CD14-positive monocyte (primary cell): Measurements from ENCODE around the gene AARS2. TPM values are rescaled to one million over a fixed set of nuclear protein-coding genes. Genes with fewer than 3 reads are reported as not detected.

Experiments
- DNase-seq, 3 donors: peaks; one replicate each; pipeline ENCODE4 v3.0.0-alpha.2; 2011 to 2022
- H2AFZ ChIP-seq: 2 replicates; pipeline ENCODE4 v1.6.0; 2012; ENCODE audit warnings: mild to moderate bottlenecking, low read depth, low read length, inconsistent platforms; ENCODE audit not compliant: insufficient read depth, poor library complexity, severe bottlenecking
- H3K27ac ChIP-seq, 2 donors: 1 replicate in 1 of 2; 2 replicates in 1 of 2; pipeline ENCODE4 v1.5.1; 2012 to 2013; ENCODE audit warnings: low read length in 2 of 2, control low read depth in 1 of 2, inconsistent platforms in 1 of 2, low read depth in 1 of 2, mild to moderate bottlenecking in 1 of 2
- H3K27me3 ChIP-seq, 2 donors: one replicate each; pipeline versions ENCODE4 v1.6.0 to v1.6.1; 2011 to 2013; ENCODE audit warnings: low read length in 2 of 2; ENCODE audit not compliant: control insufficient read depth in 2 of 2, insufficient read depth in 2 of 2
- H3K36me3 ChIP-seq, 2 donors: replicated peaks in 1 of 2; 1 replicate in 1 of 2; 2 replicates in 1 of 2; pipeline versions ENCODE4 v1.5.1 to v1.6.1; 2012 to 2013; ENCODE audit warnings: low read length in 2 of 2, control low read depth in 1 of 2, inconsistent platforms in 1 of 2, mild to moderate bottlenecking in 1 of 2; ENCODE audit not compliant: insufficient read depth in 2 of 2, control insufficient read depth in 1 of 2
- H3K4me1 ChIP-seq, 2 donors: 1 replicate in 1 of 2; 2 replicates in 1 of 2; pipeline versions ENCODE4 v1.5.1 to v1.6.1; 2012 to 2013; ENCODE audit warnings: low read length in 2 of 2, control low read depth in 1 of 2, inconsistent platforms in 1 of 2, mild to moderate bottlenecking in 1 of 2, moderate library complexity in 1 of 2; ENCODE audit not compliant: insufficient read depth in 2 of 2, control insufficient read depth in 1 of 2
- H3K4me2 ChIP-seq: replicated peaks from 2 replicates; pipeline ENCODE3; 2012; ENCODE audit warnings: low read length, moderate library complexity, mild to moderate bottlenecking; ENCODE audit not compliant: poor library complexity, severe bottlenecking; ENCODE audit errors: extremely low read depth
- H3K4me3 ChIP-seq, 3 experiments: fragments of 200-600 bp in 1 of 3; sonication (generic) in 1 of 3; replicated peaks in 1 of 3; 1 replicate in 2 of 3; 2 replicates in 1 of 3; pipeline ENCODE4 v1.5.1; 2011 to 2013; ENCODE audit warnings: low read length in 3 of 3, mild to moderate bottlenecking in 3 of 3, control low read depth in 2 of 3, low read depth in 2 of 3, inconsistent platforms in 1 of 3, moderate library complexity in 1 of 3
- H3K79me2 ChIP-seq: 2 replicates; pipeline ENCODE4 v1.6.0; 2012; ENCODE audit warnings: mild to moderate bottlenecking, control low read depth, inconsistent platforms, low read length, moderate library complexity; ENCODE audit not compliant: insufficient read depth
- H3K9ac ChIP-seq: 2 replicates; pipeline ENCODE4 v1.6.0; 2017; ENCODE audit warnings: low read length, mild to moderate bottlenecking; ENCODE audit not compliant: insufficient read depth, poor library complexity, severe bottlenecking
- H3K9me3 ChIP-seq, 2 donors: replicated peaks in 1 of 2; 1 replicate in 1 of 2; 2 replicates in 1 of 2; pipeline versions ENCODE4 v1.5.1 to v1.6.1; 2012 to 2013; ENCODE audit warnings: low read length in 2 of 2, control low read depth in 1 of 2; ENCODE audit not compliant: control insufficient read depth in 1 of 2, insufficient read depth in 1 of 2
- H4K20me1 ChIP-seq: 2 replicates; pipeline ENCODE4 v1.6.0; 2012; ENCODE audit warnings: mild to moderate bottlenecking, low read length, control low read depth, moderate library complexity; ENCODE audit not compliant: insufficient read depth
- H3K27ac Mint-ChIP-seq, 7 donors: one replicate each; pipeline ENCODE4 v1.8.0; 2020; ENCODE audit warnings: mild to moderate bottlenecking in 7 of 7, mixed read lengths in 7 of 7, moderate library complexity in 6 of 7, inconsistent platforms in 2 of 7
- H3K27me3 Mint-ChIP-seq, 3 donors: one replicate each; pipeline ENCODE4 v1.8.0; 2021 to 2022; ENCODE audit warnings: low read depth in 3 of 3, mild to moderate bottlenecking in 3 of 3, mixed read lengths in 3 of 3, moderate library complexity in 3 of 3, inconsistent platforms in 1 of 3
- H3K36me3 Mint-ChIP-seq, 2 donors: one replicate each; pipeline ENCODE4 v1.8.0; 2020; ENCODE audit warnings: mixed read lengths in 2 of 2, inconsistent platforms in 1 of 2, mild to moderate bottlenecking in 1 of 2
- H3K4me1 Mint-ChIP-seq: one replicate; pipeline ENCODE4 v1.8.0; 2020; ENCODE audit warnings: mild to moderate bottlenecking, mixed read lengths
- H3K4me3 Mint-ChIP-seq, 2 donors: one replicate each; pipeline ENCODE4 v1.8.0; 2020; ENCODE audit warnings: mild to moderate bottlenecking in 2 of 2, mixed read lengths in 2 of 2, moderate library complexity in 1 of 2
- H3K9me3 Mint-ChIP-seq, 7 donors: one replicate each; pipeline ENCODE4 v1.8.0; 2020 to 2022; ENCODE audit warnings: mixed read lengths in 7 of 7, mild to moderate bottlenecking in 6 of 7, moderate library complexity in 6 of 7, inconsistent platforms in 2 of 7
- WGBS: methylation state at CpG from one replicate; pipeline ENCODE4 v1.1.5; 2013; ENCODE audit warnings: missing lambda C conversion rate; ENCODE audit not compliant: insufficient coverage; 5-methylcytosine and 5-hydroxymethylcytosine counted together
- intact Hi-C, 2 donors: fragments of 100-400 bp; cut with micrococcal nuclease; formaldehyde crosslinking; loops; one replicate each; pipeline versions ENCODE4 v1.15.0 to v1.15.1; 2023
- polyA plus RNA-seq, 3 donors: library from polyadenylated mRNA; depleted of rRNA in 1 of 3; unstranded in 2 of 3; stranded (reverse) in 1 of 3; fragments of 300-500 nt in 2 of 3; fragments of >200 nt in 1 of 3; fragmentation: Illumina TruSeq in 2 of 3; gene quantifications; 1 replicate in 2 of 3; 2 replicates in 1 of 3; pipeline ENCODE4 v1.2.3, GENCODE V29; 2012 to 2021
- TF ChIP-seq, protein P1 (sequence below): fragments of 200-600 bp; IDR thresholded peaks from one replicate; pipeline ENCODE4 v1.8.0; 2022; ENCODE audit warnings: antibody characterized with exemption, mild to moderate bottlenecking

The AARS2 gene
- polyA plus RNA-seq, 3 donors = 1.8 to 4.5 (median 3.2) TPM

DNA sequence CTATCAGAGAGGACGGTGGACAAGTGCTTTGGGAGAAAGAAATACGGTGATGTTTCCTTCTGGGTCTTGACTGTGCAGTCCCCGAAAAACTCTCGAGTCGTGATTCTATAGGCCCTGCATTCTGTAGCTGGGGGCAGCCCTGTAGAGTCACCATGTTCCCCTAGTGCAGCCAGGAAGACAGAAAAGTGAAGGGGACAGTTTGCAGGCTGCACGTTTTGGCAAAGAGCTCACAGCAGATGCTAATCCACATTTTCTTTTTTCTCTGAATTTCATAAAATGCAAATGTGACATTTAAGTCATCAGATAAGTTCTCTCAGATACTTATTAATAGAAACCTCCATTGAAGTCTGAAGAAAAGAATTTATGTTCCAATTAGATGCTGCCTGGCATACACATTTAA is 48.8 kb upstream of the AARS2 start:
- H3K4me3 Mint-ChIP-seq = no peak overlapping the region
- Histone ChIP-seq H3K27me3 (no peaks in the 10 kb centered on the region), H3K4me1 (no peaks in the 10 kb centered on the region), H2AFZ (no peak overlapping the region), H3K27ac (no peak overlapping the region), H3K9ac (no peak overlapping the region), H3K4me3 (no peak overlapping the region), H3K9me3 (no peaks in the 10 kb centered on the region), H3K36me3 (no peaks in the 10 kb centered on the region), H4K20me1 (no peaks in the 10 kb centered on the region), H3K4me2 (no peak overlapping the region), H3K79me2 (no peaks in the 10 kb centered on the region)
- H3K9me3 Mint-ChIP-seq = peaks cover 0 to 4% (median 0%) of the 10 kb centered on the region in 7 donors
- no peak for DNase-seq
- H3K4me1 Mint-ChIP-seq = no peaks in the 10 kb centered on the region
- intact Hi-C loops = no loop called here
- H3K36me3 Mint-ChIP-seq = no peaks in the 10 kb centered on the region
- H3K27ac Mint-ChIP-seq = no peak overlapping the region
- TF ChIP-seq, protein P1, sequence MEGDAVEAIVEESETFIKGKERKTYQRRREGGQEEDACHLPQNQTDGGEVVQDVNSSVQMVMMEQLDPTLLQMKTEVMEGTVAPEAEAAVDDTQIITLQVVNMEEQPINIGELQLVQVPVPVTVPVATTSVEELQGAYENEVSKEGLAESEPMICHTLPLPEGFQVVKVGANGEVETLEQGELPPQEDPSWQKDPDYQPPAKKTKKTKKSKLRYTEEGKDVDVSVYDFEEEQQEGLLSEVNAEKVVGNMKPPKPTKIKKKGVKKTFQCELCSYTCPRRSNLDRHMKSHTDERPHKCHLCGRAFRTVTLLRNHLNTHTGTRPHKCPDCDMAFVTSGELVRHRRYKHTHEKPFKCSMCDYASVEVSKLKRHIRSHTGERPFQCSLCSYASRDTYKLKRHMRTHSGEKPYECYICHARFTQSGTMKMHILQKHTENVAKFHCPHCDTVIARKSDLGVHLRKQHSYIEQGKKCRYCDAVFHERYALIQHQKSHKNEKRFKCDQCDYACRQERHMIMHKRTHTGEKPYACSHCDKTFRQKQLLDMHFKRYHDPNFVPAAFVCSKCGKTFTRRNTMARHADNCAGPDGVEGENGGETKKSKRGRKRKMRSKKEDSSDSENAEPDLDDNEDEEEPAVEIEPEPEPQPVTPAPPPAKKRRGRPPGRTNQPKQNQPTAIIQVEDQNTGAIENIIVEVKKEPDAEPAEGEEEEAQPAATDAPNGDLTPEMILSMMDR = no peak
- H3K27me3 Mint-ChIP-seq = peaks cover 0 to 4% (median 2%) of the 10 kb centered on the region in 3 donors
- WGBS = 88% methylated on average over 6 of the region's 6 CpGs

DNA sequence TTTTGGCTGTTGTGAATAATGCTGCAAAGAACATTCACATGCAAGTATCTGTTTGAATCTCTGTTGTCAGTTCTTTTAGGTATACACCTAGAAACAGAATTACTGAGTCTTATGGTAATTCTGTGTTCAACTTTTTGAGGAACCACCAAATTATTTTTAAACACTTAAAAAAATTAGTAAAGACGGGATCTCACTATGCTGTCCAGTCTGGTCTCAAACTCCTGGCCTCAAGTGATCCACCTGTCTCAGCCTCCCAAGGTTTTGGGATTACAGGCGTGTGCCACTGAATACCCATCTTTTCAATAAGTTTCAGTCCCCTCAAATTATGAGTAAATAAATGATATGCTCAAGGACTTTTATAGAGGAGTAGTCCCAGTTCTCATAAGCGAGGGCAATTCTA is 46.8 kb upstream of the AARS2 start:
- DNase-seq = no peak
- Histone ChIP-seq H3K4me1 (no peaks in the 10 kb centered on the region), H3K27ac (no peak overlapping the region), H3K4me2 (no peak overlapping the region), H3K4me3 (no peak overlapping the region), H3K79me2 (no peaks in the 10 kb centered on the region), H3K9ac (no peak overlapping the region), H4K20me1 (no peaks in the 10 kb centered on the region), H3K27me3 (no peaks in the 10 kb centered on the region), H3K9me3 (peaks cover 10 to 11% of the 10 kb centered on the region in 2 donors), H3K36me3 (no peaks in the 10 kb centered on the region), H2AFZ (no peak overlapping the region)
- intact Hi-C loops = no loop called here
- Mint-ChIP-seq H3K4me3 (no peak overlapping the region), H3K9me3 (peaks cover 6 to 13% (median 9%) of the 10 kb centered on the region in 7 donors), H3K36me3 (no peaks in the 10 kb centered on the region), H3K27me3 (peaks cover 0 to 4% (median 2%) of the 10 kb centered on the region in 3 donors), H3K4me1 (no peaks in the 10 kb centered on the region), H3K27ac (no peak overlapping the region)
- no CpG with 5 or more reads among the region's 3 CpGs for WGBS
- TF ChIP-seq, protein P1 = no peak
